ENCODE data around the gene SRRM1. TPM values are rescaled to one million over a fixed set of nuclear protein-coding genes. Genes with fewer than 3 reads are reported as not detected.

Gene SRRM1
- total and polyA plus RNA-seq, 2 donors (not counting 3 experiments of a cell fraction or from before 2014, with no cell fraction given): 39.7 to 163 TPM

- DNase-seq (ENCODE audit: low read depth, low spot score) (no peak), FAIRE-seq (no peak)
- H3K4me2 ChIP-seq (ENCODE audit: insufficient read depth, low read length): no peak overlapping the region
- no peaks in the 10 kb centered on the region for H3K9me3 ChIP-seq (replicated peaks; ENCODE audit: control insufficient read depth, insufficient read depth, low read length)
- H3K79me2 ChIP-seq (ENCODE audit: control insufficient read depth, insufficient read depth, low read length): peaks cover 46% of the 10 kb centered on the region
- H3K27me3 ChIP-seq (ENCODE audit: control insufficient read depth in 2 of 2, insufficient read depth in 2 of 2, low read length in 2 of 2): no peaks in the 10 kb centered on the region
- H4K20me1 ChIP-seq (replicated peaks; ENCODE audit: control insufficient read depth, extremely low read depth, insufficient read depth, low read length): no peaks in the 10 kb centered on the region
- POLR2A ChIA-PET: no interaction called here
- CTCF ChIA-PET: interaction anchor here (1.9 to 2.2 kb wide), 3 partner anchors 33 to 179 kb away, joined by 4 to 12 read pairs (median 9); no protein-coding TSS in a partner anchor
- no peak overlapping the region for H3K4me3 ChIP-seq (replicated peaks in 1 of 3; ENCODE audit: insufficient read depth in 1 of 3, low read depth in 1 of 3, low read length in 3 of 3)
- no peak overlapping the region for H3K9ac ChIP-seq (replicated peaks; ENCODE audit: extremely low read depth, insufficient read depth, low read length)
- H2AFZ ChIP-seq (ENCODE audit: low read depth, low read length): no peak overlapping the region
- no peaks in the 10 kb centered on the region for H3K4me1 ChIP-seq (ENCODE audit: control insufficient read depth, extremely low read depth, insufficient read depth, low read length)
- TF ChIP-seq JUN (IDR thresholded peaks at IDR 0.05; ENCODE audit: borderline replicate concordance, insufficient read depth, insufficient read length, low read depth) (no peak), EZH2 (IDR thresholded peaks at IDR 0.05; ENCODE audit: borderline replicate concordance, low read depth, low read length, severe bottlenecking) (no peak), GATA2 (IDR thresholded peaks at IDR 0.05; ENCODE audit: insufficient read depth, insufficient read length, low read depth, low read length) (no peak), FOS (IDR thresholded peaks at IDR 0.05; ENCODE audit: borderline replicate concordance, insufficient read depth, low read length) (no peak), POLR2AphosphoS5 (IDR thresholded peaks at IDR 0.05; ENCODE audit: insufficient read depth, low read depth, low read length) (no peak), POLR2A (IDR thresholded peaks at IDR 0.05; ENCODE audit: low read depth, low read length) (no peak), MAX (IDR thresholded peaks at IDR 0.05; ENCODE audit: insufficient read depth, insufficient read length) (no peak), MYC (IDR thresholded peaks at IDR 0.05; ENCODE audit: low read depth, low read length) (no peak)
- TF ChIP-seq, protein P1, sequence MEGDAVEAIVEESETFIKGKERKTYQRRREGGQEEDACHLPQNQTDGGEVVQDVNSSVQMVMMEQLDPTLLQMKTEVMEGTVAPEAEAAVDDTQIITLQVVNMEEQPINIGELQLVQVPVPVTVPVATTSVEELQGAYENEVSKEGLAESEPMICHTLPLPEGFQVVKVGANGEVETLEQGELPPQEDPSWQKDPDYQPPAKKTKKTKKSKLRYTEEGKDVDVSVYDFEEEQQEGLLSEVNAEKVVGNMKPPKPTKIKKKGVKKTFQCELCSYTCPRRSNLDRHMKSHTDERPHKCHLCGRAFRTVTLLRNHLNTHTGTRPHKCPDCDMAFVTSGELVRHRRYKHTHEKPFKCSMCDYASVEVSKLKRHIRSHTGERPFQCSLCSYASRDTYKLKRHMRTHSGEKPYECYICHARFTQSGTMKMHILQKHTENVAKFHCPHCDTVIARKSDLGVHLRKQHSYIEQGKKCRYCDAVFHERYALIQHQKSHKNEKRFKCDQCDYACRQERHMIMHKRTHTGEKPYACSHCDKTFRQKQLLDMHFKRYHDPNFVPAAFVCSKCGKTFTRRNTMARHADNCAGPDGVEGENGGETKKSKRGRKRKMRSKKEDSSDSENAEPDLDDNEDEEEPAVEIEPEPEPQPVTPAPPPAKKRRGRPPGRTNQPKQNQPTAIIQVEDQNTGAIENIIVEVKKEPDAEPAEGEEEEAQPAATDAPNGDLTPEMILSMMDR (IDR thresholded peaks at IDR 0.05; ENCODE audit: extremely low read depth in 1 of 2, insufficient read depth in 1 of 2, low read depth in 1 of 2, low read length in 2 of 2): no peak
- BruUV-seq (replicated peaks): no TSS peak
- H3K27ac ChIP-seq (ENCODE audit: insufficient read depth, low read depth, low read length): no peak overlapping the region
- dilution Hi-C loops (cut with MboI; ENCODE audit: extremely low pct_ligation_motif_present, low sequenced_read_pairs): no loop called here
- H3K36me3 ChIP-seq (ENCODE audit: control insufficient read depth in 2 of 2, extremely low read depth in 1 of 2, insufficient read depth in 2 of 2, low read length in 2 of 2): peaks cover 29 to 37% of the 10 kb centered on the region in 2 experiments
- H3K9me1 ChIP-seq (replicated peaks; ENCODE audit: control insufficient read depth, extremely low read depth, insufficient read depth, low read length): no peaks in the 10 kb centered on the region
- intact Hi-C loops (cut with micrococcal nuclease): no loop called here
Measured at GRCh38 chr1:24656046-24656445, 12.9 kb downstream of the SRRM1 start.

Measured in endothelial cell of umbilical vein (primary cell).